ENCODE measurements around the gene RFX7. TPM values are rescaled to one million over a fixed set of nuclear protein-coding genes. Genes with fewer than 3 reads are reported as not detected.

RFX7 gene
- total and polyA plus RNA-seq, 2 donors (not counting 1 experiment from before 2014, with no cell fraction given), result 6.6 to 44.8 TPM

DNA sequence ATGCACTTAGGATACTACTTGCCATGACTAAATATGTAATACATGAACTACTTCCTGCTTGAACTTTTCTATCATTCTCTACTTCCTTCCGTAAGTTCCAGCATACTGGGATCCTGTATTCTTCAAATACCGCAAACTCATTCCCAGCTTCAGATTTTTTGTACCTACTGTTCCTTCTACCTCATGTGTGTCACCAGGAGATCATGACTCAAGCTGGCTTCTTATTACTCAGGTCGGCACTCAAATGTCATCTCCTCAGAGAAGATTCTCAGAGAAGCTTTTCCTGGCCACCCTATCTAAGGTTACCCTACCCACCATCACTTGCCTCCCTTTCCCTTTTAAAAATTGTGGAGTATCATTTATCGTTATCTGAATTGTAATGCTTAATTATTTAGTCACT lies 66.7 kb downstream of the RFX7 start:
- Mint-ChIP-seq H3K4me3 (no peak overlapping the region), H3K9me3 (ENCODE audit: insufficient read depth) (no peaks in the 10 kb centered on the region), H3K27ac (no peak overlapping the region), H3K27me3 (no peaks in the 10 kb centered on the region), H3K4me1 (peaks cover 28% of the 10 kb centered on the region)
- Histone ChIP-seq H3K4me2 (replicated peaks; ENCODE audit: low read depth, low read length, poor library complexity, severe bottlenecking) (no peak overlapping the region), H2AFZ (ENCODE audit: insufficient read depth, low read depth, low read length, poor library complexity, severe bottlenecking) (no peak overlapping the region), H3K9me3 (ENCODE audit: control extremely low read depth in 1 of 3, control insufficient read depth in 2 of 3, insufficient read depth in 1 of 3, low read length in 2 of 3) (no peaks in the 10 kb centered on the region), H3K4me1 (ENCODE audit: control insufficient read depth in 2 of 2, insufficient read depth in 2 of 2, low read length in 2 of 2) (no peaks in the 10 kb centered on the region), H3K36me3 (replicated peaks in 1 of 2; ENCODE audit: control extremely low read depth in 1 of 2, control insufficient read depth in 1 of 2, extremely low read depth in 1 of 2, insufficient read depth in 2 of 2, low read length in 1 of 2) (peaks cover under 1 to 17% of the 10 kb centered on the region in 2 experiments), H3K79me2 (ENCODE audit: control insufficient read depth, insufficient read depth, low read length) (peaks cover 34% of the 10 kb centered on the region), H3K4me3 (ENCODE audit: control extremely low read depth in 1 of 5, extremely low read depth in 1 of 5, insufficient read depth in 1 of 5, low read depth in 2 of 5, low read length in 4 of 5) (no peak overlapping the region), H4K20me1 (ENCODE audit: control insufficient read depth, insufficient read depth, low read length, poor library complexity, severe bottlenecking) (peaks cover 11% of the 10 kb centered on the region), H3K9ac (ENCODE audit: low read length) (no peak overlapping the region), H3K27me3 (replicated peaks in 1 of 4; ENCODE audit: control extremely low read depth in 1 of 4, control insufficient read depth in 3 of 4, insufficient read depth in 4 of 4, low read length in 3 of 4) (no peaks in the 10 kb centered on the region), H3K27ac (ENCODE audit: low read length in 2 of 2) (no peak overlapping the region)
- WGBS (ENCODE audit: insufficient coverage), result 97% methylated on average over 3 of the region's 4 CpGs
- ATAC-seq (ENCODE audit: low read depth) (no peak), DNase-seq (no peak)
- intact Hi-C loops (cut with micrococcal nuclease), result no loop called here
- TF ChIP-seq EZH2 (IDR thresholded peaks at IDR 0.05; ENCODE audit: borderline replicate concordance, insufficient read depth, low read depth, low read length, poor library complexity, severe bottlenecking) (no peak), CTCF (IDR thresholded peaks at IDR 0.05) (no peak)
- ChIA-PET CTCF (no interaction called here), POLR2A (no interaction called here)

DNA sequence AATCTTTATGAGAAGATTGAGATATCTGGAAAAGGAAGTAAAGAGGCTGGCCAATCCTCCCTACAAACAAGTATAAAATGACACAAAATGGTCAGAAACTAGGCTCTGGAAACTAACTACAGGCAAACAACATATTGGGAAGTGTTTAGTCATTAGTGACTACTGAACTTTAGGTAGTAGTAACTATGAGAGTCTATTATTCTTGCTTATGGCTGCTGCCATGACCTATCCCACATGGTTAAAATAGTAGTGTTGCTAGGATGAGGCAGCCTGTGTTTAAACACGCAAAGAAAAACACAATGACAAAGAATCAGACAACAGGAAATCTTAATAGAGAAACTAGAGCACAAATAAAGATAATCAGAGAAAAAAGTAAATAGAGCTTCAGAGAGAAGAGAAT lies 67.9 kb downstream of the RFX7 start:
- Histone ChIP-seq H3K27me3 (replicated peaks in 1 of 4; ENCODE audit: control extremely low read depth in 1 of 4, control insufficient read depth in 3 of 4, insufficient read depth in 4 of 4, low read length in 3 of 4) (no peaks in the 10 kb centered on the region), H3K4me2 (replicated peaks; ENCODE audit: low read depth, low read length, poor library complexity, severe bottlenecking) (no peak overlapping the region), H3K9me3 (ENCODE audit: control extremely low read depth in 1 of 3, control insufficient read depth in 2 of 3, insufficient read depth in 1 of 3, low read length in 2 of 3) (no peaks in the 10 kb centered on the region), H2AFZ (ENCODE audit: insufficient read depth, low read depth, low read length, poor library complexity, severe bottlenecking) (no peak overlapping the region), H3K79me2 (ENCODE audit: control insufficient read depth, insufficient read depth, low read length) (peaks cover 38% of the 10 kb centered on the region), H4K20me1 (ENCODE audit: control insufficient read depth, insufficient read depth, low read length, poor library complexity, severe bottlenecking) (peaks cover 10% of the 10 kb centered on the region), H3K27ac (ENCODE audit: low read length in 2 of 2) (no peak overlapping the region), H3K4me3 (ENCODE audit: control extremely low read depth in 1 of 5, extremely low read depth in 1 of 5, insufficient read depth in 1 of 5, low read depth in 2 of 5, low read length in 4 of 5) (no peak overlapping the region), H3K9ac (ENCODE audit: low read length) (no peak overlapping the region), H3K36me3 (replicated peaks in 1 of 2; ENCODE audit: control extremely low read depth in 1 of 2, control insufficient read depth in 1 of 2, extremely low read depth in 1 of 2, insufficient read depth in 2 of 2, low read length in 1 of 2) (peaks cover 6 to 29% of the 10 kb centered on the region in 2 experiments), H3K4me1 (ENCODE audit: control insufficient read depth in 2 of 2, insufficient read depth in 2 of 2, low read length in 2 of 2) (no peaks in the 10 kb centered on the region)
- DNase-seq, result no peak
- WGBS (ENCODE audit: insufficient coverage), result no CpG with 5 or more reads among the region's 1 CpG
- Mint-ChIP-seq H3K4me1 (peaks cover 24% of the 10 kb centered on the region), H3K27me3 (no peaks in the 10 kb centered on the region), H3K27ac (peak overlapping the region; percentile 1), H3K9me3 (ENCODE audit: insufficient read depth) (peaks cover 2% of the 10 kb centered on the region), H3K4me3 (no peak overlapping the region)
- intact Hi-C loops (cut with micrococcal nuclease), result no loop called here
- ChIA-PET POLR2A (no interaction called here), CTCF (no interaction called here)
- no peak for TF ChIP-seq EZH2 (IDR thresholded peaks at IDR 0.05; ENCODE audit: borderline replicate concordance, insufficient read depth, low read depth, low read length, poor library complexity, severe bottlenecking)
- TF ChIP-seq CTCF (IDR thresholded peaks at IDR 0.05), result no peak
- ATAC-seq (ENCODE audit: low read depth), result no peak
